ENCODE data around the gene CALR3. TPM values are rescaled to one million over a fixed set of nuclear protein-coding genes. Genes with fewer than 3 reads are reported as not detected.
"Not testable (repeated sequence)": the region's sequence is repeated elsewhere in the genome, so short reads cannot be mapped to it uniquely, and the experiment has no call there.

Gene CALR3
- total and polyA plus RNA-seq, 7 donors = not detected

- 64 to 83% methylated on average over 12 of the region's 12 CpGs for WGBS, 2 donors
- Histone ChIP-seq H3K27me3 (no peaks in the 10 kb centered on the region), H3K9me3 (no peaks in the 10 kb centered on the region), H3K36me3 (peaks cover 0 to 16% (median 4%) of the 10 kb centered on the region in 4 donors), H3K27ac (peak overlapping the region; percentile 82 to 89 (median 86)), H3K4me3 (peak overlapping the region in 3 of 4 donors; percentile 72 to 75 (median 74)), H3K4me1 (peaks cover 0 to 13% (median 11%) of the 10 kb centered on the region in 4 donors)
- DNase-seq = no peak
- TF ChIP-seq POLR2A (IDR thresholded peaks at IDR 0.05) (no peak), EP300 (IDR thresholded peaks at IDR 0.05) (no peak)
- intact Hi-C loops (cut with DNase I) = no loop called here
These were observed 1.1 kb upstream of the CALR3 start for GRCh38 chr19:16497042-16497441.

- H3K4me1 ChIP-seq = peaks cover 0 to 13% (median 11%) of the 10 kb centered on the region in 4 donors
- 14 to 30% methylated on average over 16 of the region's 16 CpGs for WGBS, 2 donors
- H3K9me3 ChIP-seq = no peaks in the 10 kb centered on the region
- intact Hi-C loops (cut with DNase I) = loop anchor here (1.0 kb wide), 2 partner anchors 24 to 132 kb away; partner anchors contain the start of gene MED26
- DNase-seq = peak; percentile 80
- H3K4me3 ChIP-seq = peak overlapping the region; percentile 72 to 75 (median 74)
- peak overlapping the region; percentile 82 to 89 (median 86) for H3K27ac ChIP-seq
- peaks cover 0 to 13% (median 2%) of the 10 kb centered on the region in 4 donors for H3K36me3 ChIP-seq
- no peak for TF ChIP-seq POLR2A (IDR thresholded peaks at IDR 0.05)
- TF ChIP-seq POLR2AphosphoS5 (IDR thresholded peaks at IDR 0.05) = no peak
- no peak for TF ChIP-seq CTCF (IDR thresholded peaks at IDR 0.05)
- TF ChIP-seq EP300 (IDR thresholded peaks at IDR 0.05) = no peak
- H3K27me3 ChIP-seq = no peaks in the 10 kb centered on the region
These were observed 631 bp upstream of the CALR3 start for GRCh38 chr19:16496613-16496983.

- intact Hi-C loops (cut with DNase I); DNase-seq; H3K27me3 ChIP-seq; H3K9me3 ChIP-seq; H3K4me3 ChIP-seq; H3K27ac ChIP-seq; H3K36me3 ChIP-seq: not testable (repeated sequence)
- H3K4me1 ChIP-seq = peaks cover 0 to 10% (median 8%) of the 10 kb centered on the region in 4 donors
- 87 to 92% methylated on average over 4 of the region's 4 CpGs for WGBS, 2 donors
These were observed 9.5 kb downstream of the CALR3 start for GRCh38 chr19:16486476-16486875.

- Histone ChIP-seq H3K4me1 (no peaks in the 10 kb centered on the region), H3K9me3 (no peaks in the 10 kb centered on the region), H3K27me3 (no peaks in the 10 kb centered on the region), H3K36me3 (no peaks in the 10 kb centered on the region), H3K4me3 (no peak overlapping the region), H3K27ac (no peak overlapping the region)
- intact Hi-C loops (cut with DNase I) = no loop called here
- WGBS, 2 donors = 83 to 92% methylated on average over 7 of the region's 7 CpGs
- DNase-seq = no peak
- no peak for TF ChIP-seq POLR2AphosphoS5 (IDR thresholded peaks at IDR 0.05)
These were observed 13.2 kb downstream of the CALR3 start for GRCh38 chr19:16482745-16483144.

GRCh38 chr19:16477311-16477710 lies 18.7 kb downstream of the CALR3 start:
- intact Hi-C loops (cut with DNase I) = no loop called here
- no peak overlapping the region for H3K27ac ChIP-seq
- peaks cover 0 to 4% (median 2%) of the 10 kb centered on the region in 4 donors for H3K4me1 ChIP-seq
- H3K36me3 ChIP-seq = no peaks in the 10 kb centered on the region
- WGBS, 2 donors = 95 to 96% methylated on average over 1 of the region's 1 CpG
- no peak overlapping the region for H3K4me3 ChIP-seq
- no peak for TF ChIP-seq CTCF (IDR thresholded peaks at IDR 0.05)
- TF ChIP-seq EP300 (IDR thresholded peaks at IDR 0.05) = no peak
- TF ChIP-seq POLR2AphosphoS5 (IDR thresholded peaks at IDR 0.05) = no peak
- no peak for TF ChIP-seq POLR2A (IDR thresholded peaks at IDR 0.05)
- DNase-seq = no peak
- no peaks in the 10 kb centered on the region for H3K27me3 ChIP-seq
- H3K9me3 ChIP-seq = peaks cover 0 to 2% (median 0%) of the 10 kb centered on the region in 4 donors

- WGBS, 2 donors = 76% methylated on average over 3 of the region's 3 CpGs
- DNase-seq = no peak
- intact Hi-C loops (cut with DNase I) = no loop called here
These were observed 19.6 kb downstream of the CALR3 start for GRCh38 chr19:16476401-16476800.

More at GRCh38 chr19:16476401-16476800, 19.6 kb downstream of the CALR3 start:
- no peak for TF ChIP-seq CTCF (IDR thresholded peaks at IDR 0.05)
- TF ChIP-seq POLR2A (IDR thresholded peaks at IDR 0.05) = no peak
- Histone ChIP-seq H3K27ac (no peak overlapping the region), H3K9me3 (peaks cover 0 to 2% (median 0%) of the 10 kb centered on the region in 4 donors), H3K36me3 (no peaks in the 10 kb centered on the region), H3K27me3 (no peaks in the 10 kb centered on the region), H3K4me1 (peaks cover 0 to 8% (median 3%) of the 10 kb centered on the region in 4 donors), H3K4me3 (no peak overlapping the region)
